Measurements from ENCODE around the gene C16orf90.
"Not testable (repeated sequence)": the region's sequence is repeated elsewhere in the genome, so short reads cannot be mapped to it uniquely, and the experiment has no call there.

The C16orf90 gene

GRCh38 chr16:3481696-3482658 is 13.3 kb downstream of the C16orf90 start:
- Histone ChIP-seq H3K36me3 (ENCODE audit: control insufficient read depth in 1 of 2, insufficient read depth in 2 of 2, low read length in 2 of 2) (peaks cover 51 to 76% of the 10 kb centered on the region in 2 donors), H3K27ac (ENCODE audit: low read length) (no peak overlapping the region), H3K4me1 (ENCODE audit: control insufficient read depth in 1 of 2, insufficient read depth in 2 of 2, low read length in 2 of 2) (no peaks in the 10 kb centered on the region), H3K4me3 (ENCODE audit: low read depth in 1 of 2, low read length in 2 of 2) (no peak overlapping the region), H3K27me3 (ENCODE audit: low read depth, low read length) (no peaks in the 10 kb centered on the region), H3K9me3 (ENCODE audit: control insufficient read depth in 1 of 2, low read length in 2 of 2) (no peaks in the 10 kb centered on the region)

DNA sequence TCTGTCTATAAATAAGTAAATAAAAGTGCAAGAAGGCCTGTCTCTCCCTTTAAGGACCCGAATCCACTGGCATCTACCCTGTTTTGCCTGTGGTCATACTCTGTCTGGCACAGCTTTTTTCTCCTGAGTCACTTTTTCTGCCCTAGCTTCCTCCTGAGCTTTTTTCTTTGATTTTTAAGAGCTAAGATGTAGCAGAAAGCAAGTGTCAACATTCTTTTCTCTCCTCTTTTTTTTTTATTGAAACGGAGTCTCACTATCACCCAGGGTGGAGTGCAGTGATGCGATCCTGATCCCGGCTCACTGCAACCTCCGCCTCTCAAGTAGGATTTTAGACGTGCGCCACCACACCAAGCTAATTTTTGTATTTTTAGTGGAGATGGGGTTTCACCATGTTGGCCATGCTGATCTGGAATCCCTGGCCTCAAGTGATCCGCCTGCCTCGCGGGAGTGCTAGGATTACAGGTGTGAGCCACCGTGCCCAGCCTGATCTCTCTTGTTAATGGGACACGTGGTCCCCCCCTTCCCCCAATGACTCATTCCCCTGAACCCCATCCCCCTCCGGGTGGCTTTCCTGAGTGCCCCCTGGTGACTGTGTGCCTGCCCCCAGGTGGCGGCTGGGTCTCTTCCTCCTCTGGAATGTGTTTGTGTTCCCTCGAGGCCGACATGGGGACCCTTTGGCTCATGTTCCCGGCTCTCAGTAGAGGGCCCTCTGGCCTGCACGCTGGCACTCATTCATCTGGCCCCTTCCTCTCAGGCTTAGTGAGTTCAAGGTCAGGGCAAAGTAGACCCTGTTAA is 14.2 kb downstream of the C16orf90 start:
- Histone ChIP-seq H3K4me3 (ENCODE audit: low read depth in 1 of 2, low read length in 2 of 2) (no peak overlapping the region), H3K27me3 (ENCODE audit: low read depth, low read length) (no peaks in the 10 kb centered on the region), H3K36me3 (ENCODE audit: control insufficient read depth in 1 of 2, insufficient read depth in 2 of 2, low read length in 2 of 2) (peaks cover 46 to 71% of the 10 kb centered on the region in 2 donors), H3K4me1 (ENCODE audit: control insufficient read depth in 1 of 2, insufficient read depth in 2 of 2, low read length in 2 of 2) (no peaks in the 10 kb centered on the region), H3K9me3 (ENCODE audit: control insufficient read depth in 1 of 2, low read length in 2 of 2) (no peaks in the 10 kb centered on the region), H3K27ac (ENCODE audit: low read length) (no peak overlapping the region)

GRCh38 chr16:3479654-3480216 is 15.6 kb downstream of the C16orf90 start:
- Histone ChIP-seq H3K27me3 (ENCODE audit: low read depth, low read length) (no peaks in the 10 kb centered on the region), H3K4me3 (ENCODE audit: low read depth in 1 of 2, low read length in 2 of 2) (no peak overlapping the region), H3K27ac (ENCODE audit: low read length) (no peak overlapping the region), H3K4me1 (ENCODE audit: control insufficient read depth in 1 of 2, insufficient read depth in 2 of 2, low read length in 2 of 2) (no peaks in the 10 kb centered on the region), H3K36me3 (ENCODE audit: control insufficient read depth in 1 of 2, insufficient read depth in 2 of 2, low read length in 2 of 2) (peaks cover 33 to 61% of the 10 kb centered on the region in 2 donors), H3K9me3 (ENCODE audit: control insufficient read depth in 1 of 2, low read length in 2 of 2) (no peaks in the 10 kb centered on the region)

- no peaks in the 10 kb centered on the region for H3K4me1 ChIP-seq (ENCODE audit: control insufficient read depth in 1 of 2, insufficient read depth in 2 of 2, low read length in 2 of 2)
- H3K4me3 ChIP-seq (ENCODE audit: low read depth in 1 of 2, low read length in 2 of 2) = no peak overlapping the region
- no peaks in the 10 kb centered on the region for H3K9me3 ChIP-seq (ENCODE audit: control insufficient read depth in 1 of 2, low read length in 2 of 2)
- peaks cover 24 to 47% of the 10 kb centered on the region in 2 donors for H3K36me3 ChIP-seq (ENCODE audit: control insufficient read depth in 1 of 2, insufficient read depth in 2 of 2, low read length in 2 of 2)
- no peaks in the 10 kb centered on the region for H3K27me3 ChIP-seq (ENCODE audit: low read depth, low read length)
- no peak overlapping the region for H3K27ac ChIP-seq (ENCODE audit: low read length)
Observed at GRCh38 chr16:3478242-3478925, 16.9 kb downstream of the C16orf90 start.

- Histone ChIP-seq H3K4me3 (ENCODE audit: low read depth in 1 of 2, low read length in 2 of 2) (no peak overlapping the region), H3K27me3 (ENCODE audit: low read depth, low read length) (no peaks in the 10 kb centered on the region), H3K4me1 (ENCODE audit: control insufficient read depth in 1 of 2, insufficient read depth in 2 of 2, low read length in 2 of 2) (no peaks in the 10 kb centered on the region), H3K9me3 (ENCODE audit: control insufficient read depth in 1 of 2, low read length in 2 of 2) (no peaks in the 10 kb centered on the region), H3K27ac (ENCODE audit: low read length) (no peak overlapping the region), H3K36me3 (ENCODE audit: control insufficient read depth in 1 of 2, insufficient read depth in 2 of 2, low read length in 2 of 2) (peaks cover 12 to 28% of the 10 kb centered on the region in 2 donors)
Observed at GRCh38 chr16:3476409-3476808, 18.9 kb downstream of the C16orf90 start.

- H3K4me3 ChIP-seq (ENCODE audit: low read depth in 1 of 2, low read length in 2 of 2) = no peak overlapping the region
- H3K9me3 ChIP-seq (ENCODE audit: control insufficient read depth in 1 of 2, low read length in 2 of 2) = no peaks in the 10 kb centered on the region
- H3K4me1 ChIP-seq (ENCODE audit: control insufficient read depth in 1 of 2, insufficient read depth in 2 of 2, low read length in 2 of 2) = no peaks in the 10 kb centered on the region
- H3K27me3 ChIP-seq (ENCODE audit: low read depth, low read length) = no peaks in the 10 kb centered on the region
- no peak overlapping the region for H3K27ac ChIP-seq (ENCODE audit: low read length)
- peaks cover 9 to 22% of the 10 kb centered on the region in 2 donors for H3K36me3 ChIP-seq (ENCODE audit: control insufficient read depth in 1 of 2, insufficient read depth in 2 of 2, low read length in 2 of 2)
Observed at GRCh38 chr16:3475604-3476375, 19.5 kb downstream of the C16orf90 start.

GRCh38 chr16:3474870-3475269 is 20.4 kb downstream of the C16orf90 start:
- not testable (repeated sequence) for H3K27me3 ChIP-seq (ENCODE audit: low read depth, low read length); H3K9me3 ChIP-seq (ENCODE audit: control insufficient read depth in 1 of 2, low read length in 2 of 2); H3K4me1 ChIP-seq (ENCODE audit: control insufficient read depth in 1 of 2, insufficient read depth in 2 of 2, low read length in 2 of 2); H3K27ac ChIP-seq (ENCODE audit: low read length); H3K4me3 ChIP-seq (ENCODE audit: low read depth in 1 of 2, low read length in 2 of 2)
- H3K36me3 ChIP-seq (ENCODE audit: control insufficient read depth in 1 of 2, insufficient read depth in 2 of 2, low read length in 2 of 2) = peaks cover 7 to 19% of the 10 kb centered on the region in 2 donors

DNA sequence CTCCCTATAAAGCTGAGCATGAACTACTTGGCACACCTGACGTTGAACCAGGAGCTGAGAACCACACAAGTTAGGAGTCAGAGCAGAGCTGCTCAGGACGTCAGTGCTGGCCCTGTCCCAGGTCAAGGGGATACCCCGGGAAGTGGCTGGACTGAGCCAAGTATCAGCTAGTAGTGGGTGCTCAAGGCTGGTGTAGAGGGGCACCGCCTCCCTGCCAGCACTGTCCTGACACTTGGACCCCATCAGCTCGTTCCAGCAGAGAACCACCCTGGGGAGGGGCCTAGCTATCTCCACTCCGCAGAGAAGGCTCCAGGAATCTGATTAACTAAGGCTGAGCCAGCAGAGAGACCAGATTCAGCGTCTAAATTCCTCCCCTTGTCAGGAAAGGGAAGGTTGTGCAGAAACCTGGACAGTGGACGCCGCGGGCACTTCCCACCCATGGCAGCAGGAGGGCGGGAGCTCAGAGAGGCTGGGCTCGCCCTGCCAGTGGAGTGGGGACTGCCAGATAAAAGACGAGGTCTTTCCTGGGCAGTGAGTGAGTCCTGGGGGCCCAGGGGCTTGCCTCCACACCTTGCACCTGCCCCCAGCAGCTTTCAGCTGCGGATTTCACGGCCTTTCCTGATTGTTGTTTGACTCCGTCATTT is 21.0 kb downstream of the C16orf90 start:
- Histone ChIP-seq H3K9me3 (ENCODE audit: control insufficient read depth in 1 of 2, low read length in 2 of 2) (no peaks in the 10 kb centered on the region), H3K4me1 (ENCODE audit: control insufficient read depth in 1 of 2, insufficient read depth in 2 of 2, low read length in 2 of 2) (peaks cover 0 to 7% of the 10 kb centered on the region in 2 donors), H3K27me3 (ENCODE audit: low read depth, low read length) (no peaks in the 10 kb centered on the region), H3K36me3 (ENCODE audit: control insufficient read depth in 1 of 2, insufficient read depth in 2 of 2, low read length in 2 of 2) (peaks cover under 1 to 14% of the 10 kb centered on the region in 2 donors), H3K4me3 (ENCODE audit: low read depth in 1 of 2, low read length in 2 of 2) (no peak overlapping the region), H3K27ac (ENCODE audit: low read length) (no peak overlapping the region)

- peaks cover 0 to 11% of the 10 kb centered on the region in 2 donors for H3K36me3 ChIP-seq (ENCODE audit: control insufficient read depth in 1 of 2, insufficient read depth in 2 of 2, low read length in 2 of 2)
- H3K27me3 ChIP-seq (ENCODE audit: low read depth, low read length); H3K9me3 ChIP-seq (ENCODE audit: control insufficient read depth in 1 of 2, low read length in 2 of 2); H3K27ac ChIP-seq (ENCODE audit: low read length); H3K4me3 ChIP-seq (ENCODE audit: low read depth in 1 of 2, low read length in 2 of 2): not testable (repeated sequence)
- H3K4me1 ChIP-seq (ENCODE audit: control insufficient read depth in 1 of 2, insufficient read depth in 2 of 2, low read length in 2 of 2) = peaks cover 0 to 13% of the 10 kb centered on the region in 2 donors
Observed at GRCh38 chr16:3473596-3473943, 21.7 kb downstream of the C16orf90 start.
